HEK293 (cell line): ENCODE data around the gene ICAM5.

Source experiments
- CTCF ChIP-seq: fragments of 450-650 bp; formaldehyde crosslinking; IDR thresholded peaks from 2 replicates; pipeline ENCODE4 v1.5.1; 2016; ENCODE audit warnings: missing biosample characterization, missing genetic modification characterization
- PRDM10 ChIP-seq: fragments of 450-650 bp; formaldehyde crosslinking; IDR thresholded peaks from 2 replicates; pipeline ENCODE4 v1.5.1; 2016; ENCODE audit warnings: missing biosample characterization, missing genetic modification characterization
- RBAK ChIP-seq: fragments of 450-650 bp; formaldehyde crosslinking; IDR thresholded peaks from 2 replicates; pipeline ENCODE4 v1.5.1; 2016; ENCODE audit warnings: missing biosample characterization, missing genetic modification characterization
- SP2 ChIP-seq: fragments of 450-650 bp; formaldehyde crosslinking; IDR thresholded peaks from 2 replicates; pipeline ENCODE4 v1.5.1; 2016; ENCODE audit warnings: missing biosample characterization, missing genetic modification characterization
- WT1 ChIP-seq: fragments of 450-650 bp; formaldehyde crosslinking; IDR thresholded peaks from 2 replicates; pipeline ENCODE4 v1.5.1; 2016; ENCODE audit warnings: missing biosample characterization, missing genetic modification characterization
- ZEB2 ChIP-seq: fragments of 450-650 bp; formaldehyde crosslinking; IDR thresholded peaks from 2 replicates; pipeline ENCODE4 v1.5.1; 2016; ENCODE audit warnings: missing biosample characterization, missing genetic modification characterization
- ZFHX2 ChIP-seq: fragments of 450-650 bp; formaldehyde crosslinking; conservative IDR thresholded peaks from 2 replicates; pipeline ENCODE4 v1.5.1; 2016; ENCODE audit warnings: missing biosample characterization, missing genetic modification characterization
- ZFP3 ChIP-seq: fragments of 450-650 bp; formaldehyde crosslinking; IDR thresholded peaks from 2 replicates; pipeline ENCODE4 v1.5.1; 2016; ENCODE audit warnings: low read depth, missing biosample characterization, missing genetic modification characterization
- ZNF140 ChIP-seq: fragments of 450-650 bp; formaldehyde crosslinking; IDR thresholded peaks from 2 replicates; pipeline ENCODE4 v1.5.1; 2016; ENCODE audit warnings: missing biosample characterization, missing genetic modification characterization
- ZNF174 ChIP-seq: fragments of 450-650 bp; formaldehyde crosslinking; IDR thresholded peaks from 2 replicates; pipeline ENCODE4 v1.5.0; 2017; ENCODE audit warnings: missing biosample characterization, mild to moderate bottlenecking, missing genetic modification characterization
- ZNF324 ChIP-seq: fragments of 450-650 bp; formaldehyde crosslinking; IDR thresholded peaks from 2 replicates; pipeline ENCODE4 v1.5.1; 2016; ENCODE audit warnings: missing biosample characterization, missing genetic modification characterization
- ZNF366 ChIP-seq: fragments of 450-650 bp; formaldehyde crosslinking; conservative IDR thresholded peaks from 2 replicates; pipeline ENCODE4 v1.5.1; 2016; ENCODE audit warnings: missing biosample characterization, missing genetic modification characterization
- ZNF423 ChIP-seq: fragments of 450-650 bp; formaldehyde crosslinking; IDR thresholded peaks from 2 replicates; pipeline ENCODE4 v1.5.1; 2016; ENCODE audit warnings: missing biosample characterization, missing genetic modification characterization
- ZNF473 ChIP-seq: fragments of 450-650 bp; formaldehyde crosslinking; IDR thresholded peaks from 2 replicates; pipeline ENCODE4 v1.5.1; 2017; ENCODE audit warnings: missing biosample characterization, missing genetic modification characterization
- ZNF549 ChIP-seq: fragments of 450-650 bp; IDR thresholded peaks from 2 replicates; pipeline ENCODE4 v1.5.1; 2018; ENCODE audit warnings: missing biosample characterization, missing genetic modification characterization, mild to moderate bottlenecking, inconsistent platforms, moderate library complexity
- ZNF555 ChIP-seq: fragments of 450-650 bp; formaldehyde crosslinking; conservative IDR thresholded peaks from 2 replicates; pipeline ENCODE4 v1.5.1; 2017; ENCODE audit warnings: missing biosample characterization, mild to moderate bottlenecking, missing genetic modification characterization, inconsistent platforms
- ZNF560 ChIP-seq: fragments of 450-650 bp; formaldehyde crosslinking; IDR thresholded peaks from 2 replicates; pipeline ENCODE4 v1.5.1; 2017; ENCODE audit warnings: missing biosample characterization, missing genetic modification characterization, borderline replicate concordance
- ZNF623 ChIP-seq: fragments of 450-650 bp; formaldehyde crosslinking; IDR thresholded peaks from 2 replicates; pipeline ENCODE4 v1.5.1; 2016; ENCODE audit warnings: missing biosample characterization, missing genetic modification characterization
- ZNF654 ChIP-seq: fragments of 450-650 bp; formaldehyde crosslinking; IDR thresholded peaks from 2 replicates; pipeline ENCODE4 v1.5.1; 2016; ENCODE audit warnings: low read depth, missing biosample characterization, missing genetic modification characterization
- ZNF785 ChIP-seq: fragments of 450-650 bp; formaldehyde crosslinking; IDR thresholded peaks from 2 replicates; pipeline ENCODE4 v1.5.1; 2016; ENCODE audit warnings: missing biosample characterization, missing genetic modification characterization
- ZNF837 ChIP-seq: fragments of 450-650 bp; formaldehyde crosslinking; IDR thresholded peaks from 2 replicates; pipeline ENCODE4 v1.5.1; 2016; ENCODE audit warnings: missing biosample characterization, missing genetic modification characterization
- TF ChIP-seq, protein P1 (sequence below): fragments of 450-650 bp; formaldehyde crosslinking; IDR thresholded peaks from 2 replicates; pipeline ENCODE4 v1.5.1; 2016; ENCODE audit warnings: missing biosample characterization, missing genetic modification characterization
- TF ChIP-seq, protein P2 (sequence below): fragments of 450-650 bp; formaldehyde crosslinking; IDR thresholded peaks from 2 replicates; pipeline ENCODE4 v1.5.1; 2016; ENCODE audit warnings: missing biosample characterization, missing genetic modification characterization
- TF ChIP-seq, protein P3 (sequence below): fragments of 450-650 bp; formaldehyde crosslinking; IDR thresholded peaks from 2 replicates; pipeline ENCODE4 v1.5.1; 2016; ENCODE audit warnings: missing biosample characterization, missing genetic modification characterization, borderline replicate concordance

Gene ICAM5

GRCh38 chr19:10332965-10333757 is 43.4 kb downstream of the ICAM5 start, which contains the start of gene RAVER1 (continued):
- TF ChIP-seq, protein P1, sequence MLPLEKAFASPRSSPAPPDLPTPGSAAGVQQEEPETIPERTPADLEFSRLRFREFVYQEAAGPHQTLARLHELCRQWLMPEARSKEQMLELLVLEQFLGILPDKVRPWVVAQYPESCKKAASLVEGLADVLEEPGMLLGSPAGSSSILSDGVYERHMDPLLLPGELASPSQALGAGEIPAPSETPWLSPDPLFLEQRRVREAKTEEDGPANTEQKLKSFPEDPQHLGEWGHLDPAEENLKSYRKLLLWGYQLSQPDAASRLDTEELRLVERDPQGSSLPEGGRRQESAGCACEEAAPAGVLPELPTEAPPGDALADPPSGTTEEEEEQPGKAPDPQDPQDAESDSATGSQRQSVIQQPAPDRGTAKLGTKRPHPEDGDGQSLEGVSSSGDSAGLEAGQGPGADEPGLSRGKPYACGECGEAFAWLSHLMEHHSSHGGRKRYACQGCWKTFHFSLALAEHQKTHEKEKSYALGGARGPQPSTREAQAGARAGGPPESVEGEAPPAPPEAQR (tag by site-specific recombination) = peak; percentile 88; the same call in 1 of the 2 replicates
- TF ChIP-seq ZNF366 (tag by site-specific recombination) = no peak
- TF ChIP-seq ZNF837 (tag by site-specific recombination) = no peak
- peak; percentile 96 for TF ChIP-seq SP2 (tag by site-specific recombination)
- TF ChIP-seq ZNF423 = no peak
- peak; percentile 95 for TF ChIP-seq ZNF785 (tag by site-specific recombination)
- peak; percentile 92 for TF ChIP-seq CTCF (tag by site-specific recombination)
- TF ChIP-seq ZNF324 = peak; percentile 95
- no peak; the same call in 1 of the 2 replicates for TF ChIP-seq ZNF623 (tag by site-specific recombination)
- TF ChIP-seq ZFHX2 (tag by site-specific recombination) = peak; percentile 97
- no peak for TF ChIP-seq ZNF174 (tag by site-specific recombination)
- peak; percentile 99 for TF ChIP-seq ZEB2
- TF ChIP-seq, protein P2, sequence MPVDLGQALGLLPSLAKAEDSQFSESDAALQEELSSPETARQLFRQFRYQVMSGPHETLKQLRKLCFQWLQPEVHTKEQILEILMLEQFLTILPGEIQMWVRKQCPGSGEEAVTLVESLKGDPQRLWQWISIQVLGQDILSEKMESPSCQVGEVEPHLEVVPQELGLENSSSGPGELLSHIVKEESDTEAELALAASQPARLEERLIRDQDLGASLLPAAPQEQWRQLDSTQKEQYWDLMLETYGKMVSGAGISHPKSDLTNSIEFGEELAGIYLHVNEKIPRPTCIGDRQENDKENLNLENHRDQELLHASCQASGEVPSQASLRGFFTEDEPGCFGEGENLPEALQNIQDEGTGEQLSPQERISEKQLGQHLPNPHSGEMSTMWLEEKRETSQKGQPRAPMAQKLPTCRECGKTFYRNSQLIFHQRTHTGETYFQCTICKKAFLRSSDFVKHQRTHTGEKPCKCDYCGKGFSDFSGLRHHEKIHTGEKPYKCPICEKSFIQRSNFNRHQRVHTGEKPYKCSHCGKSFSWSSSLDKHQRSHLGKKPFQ (tag by site-specific recombination) = peak; percentile 39; the same call in 1 of the 2 replicates
- TF ChIP-seq ZNF473 = no peak
- TF ChIP-seq, protein P3, sequence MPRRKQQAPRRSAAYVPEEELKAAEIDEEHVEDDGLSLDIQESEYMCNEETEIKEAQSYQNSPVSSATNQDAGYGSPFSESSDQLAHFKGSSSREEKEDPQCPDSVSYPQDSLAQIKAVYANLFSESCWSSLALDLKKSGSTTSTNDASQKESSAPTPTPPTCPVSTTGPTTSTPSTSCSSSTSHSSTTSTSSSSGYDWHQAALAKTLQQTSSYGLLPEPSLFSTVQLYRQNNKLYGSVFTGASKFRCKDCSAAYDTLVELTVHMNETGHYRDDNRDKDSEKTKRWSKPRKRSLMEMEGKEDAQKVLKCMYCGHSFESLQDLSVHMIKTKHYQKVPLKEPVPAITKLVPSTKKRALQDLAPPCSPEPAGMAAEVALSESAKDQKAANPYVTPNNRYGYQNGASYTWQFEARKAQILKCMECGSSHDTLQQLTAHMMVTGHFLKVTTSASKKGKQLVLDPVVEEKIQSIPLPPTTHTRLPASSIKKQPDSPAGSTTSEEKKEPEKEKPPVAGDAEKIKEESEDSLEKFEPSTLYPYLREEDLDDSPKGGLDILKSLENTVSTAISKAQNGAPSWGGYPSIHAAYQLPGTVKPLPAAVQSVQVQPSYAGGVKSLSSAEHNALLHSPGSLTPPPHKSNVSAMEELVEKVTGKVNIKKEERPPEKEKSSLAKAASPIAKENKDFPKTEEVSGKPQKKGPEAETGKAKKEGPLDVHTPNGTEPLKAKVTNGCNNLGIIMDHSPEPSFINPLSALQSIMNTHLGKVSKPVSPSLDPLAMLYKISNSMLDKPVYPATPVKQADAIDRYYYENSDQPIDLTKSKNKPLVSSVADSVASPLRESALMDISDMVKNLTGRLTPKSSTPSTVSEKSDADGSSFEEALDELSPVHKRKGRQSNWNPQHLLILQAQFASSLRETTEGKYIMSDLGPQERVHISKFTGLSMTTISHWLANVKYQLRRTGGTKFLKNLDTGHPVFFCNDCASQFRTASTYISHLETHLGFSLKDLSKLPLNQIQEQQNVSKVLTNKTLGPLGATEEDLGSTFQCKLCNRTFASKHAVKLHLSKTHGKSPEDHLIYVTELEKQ (tag by site-specific recombination) = 0 out of 2 replicates have a peak, but pooled peaks have one; percentile 40
- no peak for TF ChIP-seq ZFP3 (tag by site-specific recombination)
- TF ChIP-seq RBAK (tag by site-specific recombination) = peak; percentile 44; the same call in 1 of the 2 replicates
- TF ChIP-seq WT1 (tag by site-specific recombination) = peak; percentile 68; the same call in 1 of the 2 replicates
- peak; percentile 100 for TF ChIP-seq PRDM10 (tag by site-specific recombination)
- TF ChIP-seq ZNF140 = no peak
- no peak for TF ChIP-seq ZNF555 (tag by site-specific recombination)
- no peak for TF ChIP-seq ZNF654
- no peak for TF ChIP-seq ZNF560 (tag by site-specific recombination)
- no peak for TF ChIP-seq ZNF549 (tag by site-specific recombination)
